OCI-LY3 (cell line): Measurements from ENCODE around the gene NBEAL2.

Experiments used
- H2AFZ ChIP-seq: fragments of 200-600, 300-600 bp; shearing (Covaris generic); 2 replicates; pipeline ENCODE4 v1.6.0; 2014; ENCODE audit warnings: antibody characterized with exemption, low read depth, low read length
- H3K27ac ChIP-seq: fragments of 200-600, 300-600 bp; sonication (generic); 2 replicates; pipeline ENCODE4 v1.5.1; 2014; ENCODE audit warnings: mild to moderate bottlenecking, low read length, moderate library complexity, mixed read lengths
- H3K27me3 ChIP-seq: fragments of 200-600, 300-600 bp; sonication (generic); 2 replicates; pipeline ENCODE4 v1.6.1; 2014; ENCODE audit warnings: low read depth, low read length, mixed read lengths
- H3K36me3 ChIP-seq: fragments of 200-600, 300-600 bp; sonication (generic); replicated peaks from 2 replicates; pipeline ENCODE3; 2014; ENCODE audit warnings: low read depth, low read length, mixed read lengths
- H3K4me1 ChIP-seq: fragments of 300-600, 200-600 bp; sonication (generic); 2 replicates; pipeline ENCODE4 v1.6.1; 2014; ENCODE audit warnings: low read length, mixed read lengths
- H3K4me2 ChIP-seq: fragments of 200-600, 300-600 bp; sonication (generic); 2 replicates; pipeline ENCODE4 v1.6.1; 2014; ENCODE audit warnings: low read length, mixed read lengths
- H3K4me3 ChIP-seq: fragments of 300-600, 200-600 bp; sonication (generic); 2 replicates; pipeline ENCODE4 v1.5.1; 2014; ENCODE audit warnings: antibody characterized with exemption, mild to moderate bottlenecking, low read length, moderate library complexity
- H3K79me2 ChIP-seq: fragments of 300-600, 200-600 bp; shearing (Covaris generic); 2 replicates; pipeline ENCODE4 v1.6.1; 2014; ENCODE audit warnings: mild to moderate bottlenecking, low read length, mixed read lengths
- H3K9ac ChIP-seq: fragments of 300-600, 200-600 bp; shearing (Covaris generic); 2 replicates; pipeline ENCODE4 v1.6.0; 2014; ENCODE audit warnings: mild to moderate bottlenecking, low read length, moderate library complexity
- H3K9me3 ChIP-seq: fragments of 200-600, 300-600 bp; shearing (Covaris generic); 2 replicates; pipeline ENCODE4 v1.6.1; 2014; ENCODE audit warnings: low read length, mixed read lengths; ENCODE audit not compliant: insufficient read depth
- H4K20me1 ChIP-seq: fragments of 200-600, 300-600 bp; sonication (generic); 2 replicates; pipeline ENCODE4 v1.6.1; 2016; ENCODE audit warnings: low read length, mixed read lengths; ENCODE audit not compliant: insufficient read depth
- EZH2phosphoT487 ChIP-seq: fragments of 200-600 bp; shearing (Covaris generic); IDR thresholded peaks from 2 replicates; pipeline ENCODE4 v1.6.1; 2018; ENCODE audit warnings: antibody characterized with exemption, mixed run types, low read depth
- TF ChIP-seq, protein P1 (sequence below): fragments of 200-600, 300-600 bp; sonication (generic); IDR thresholded peaks from 2 replicates; pipeline ENCODE4 v1.5.1; 2014; ENCODE audit warnings: antibody characterized with exemption, low read length, low read depth

NBEAL2 gene

DNA sequence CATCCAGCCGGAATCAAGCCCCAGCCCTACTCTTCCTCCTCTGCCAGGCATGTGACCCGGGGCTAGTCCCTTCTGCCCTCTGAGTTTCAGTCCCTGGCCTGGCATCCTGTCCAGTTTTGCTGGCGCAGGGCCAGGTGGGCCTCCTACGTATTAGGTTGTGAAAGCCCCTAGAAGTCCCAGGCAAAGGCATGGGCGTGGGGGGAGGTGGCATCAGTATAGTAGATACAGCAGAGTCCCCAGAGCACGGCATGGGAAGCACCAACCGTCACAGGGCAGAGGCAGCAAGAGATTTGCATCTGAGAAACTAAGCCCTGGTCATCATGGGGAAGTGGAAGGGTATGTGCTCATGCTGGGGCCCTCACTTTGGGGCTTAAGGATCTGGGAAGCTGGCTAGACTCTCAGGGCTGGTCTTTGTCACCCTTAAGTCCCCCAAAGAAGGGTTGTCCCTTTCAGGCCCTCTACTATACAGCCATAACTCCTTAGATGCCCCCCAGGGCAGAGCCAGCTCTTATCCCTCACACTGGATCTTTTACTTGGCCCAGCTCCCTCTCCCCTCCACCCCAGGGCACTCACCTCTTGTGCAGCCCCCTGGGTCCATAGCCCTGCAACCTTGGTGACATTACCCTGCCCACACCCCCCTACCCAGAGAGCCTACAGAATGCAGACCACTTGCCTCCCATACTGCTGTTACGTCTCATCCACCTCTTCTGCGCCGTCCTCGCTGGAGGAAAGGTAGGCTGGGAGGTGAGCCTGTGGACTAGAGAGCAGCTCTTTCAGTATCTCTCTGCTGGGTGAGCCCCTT is 11.3 kb downstream of the NBEAL2 start:
- Histone ChIP-seq H3K4me1 (peaks cover 51% of the 10 kb centered on the region), H3K4me2 (peak overlapping the region; percentile 60), H3K9ac (peak overlapping the region; percentile 59; the same call in 1 of the 2 replicates), H3K79me2 (peaks cover 21% of the 10 kb centered on the region), H3K4me3 (peak overlapping the region; percentile 31), H3K9me3 (no peaks in the 10 kb centered on the region), H3K27ac (peak overlapping the region; percentile 75), H3K27me3 (no peaks in the 10 kb centered on the region), H4K20me1 (no peaks in the 10 kb centered on the region), H3K36me3 (peaks cover 30% of the 10 kb centered on the region), H2AFZ (no peak overlapping the region)
- no peak for TF ChIP-seq EZH2phosphoT487
- TF ChIP-seq, protein P1, sequence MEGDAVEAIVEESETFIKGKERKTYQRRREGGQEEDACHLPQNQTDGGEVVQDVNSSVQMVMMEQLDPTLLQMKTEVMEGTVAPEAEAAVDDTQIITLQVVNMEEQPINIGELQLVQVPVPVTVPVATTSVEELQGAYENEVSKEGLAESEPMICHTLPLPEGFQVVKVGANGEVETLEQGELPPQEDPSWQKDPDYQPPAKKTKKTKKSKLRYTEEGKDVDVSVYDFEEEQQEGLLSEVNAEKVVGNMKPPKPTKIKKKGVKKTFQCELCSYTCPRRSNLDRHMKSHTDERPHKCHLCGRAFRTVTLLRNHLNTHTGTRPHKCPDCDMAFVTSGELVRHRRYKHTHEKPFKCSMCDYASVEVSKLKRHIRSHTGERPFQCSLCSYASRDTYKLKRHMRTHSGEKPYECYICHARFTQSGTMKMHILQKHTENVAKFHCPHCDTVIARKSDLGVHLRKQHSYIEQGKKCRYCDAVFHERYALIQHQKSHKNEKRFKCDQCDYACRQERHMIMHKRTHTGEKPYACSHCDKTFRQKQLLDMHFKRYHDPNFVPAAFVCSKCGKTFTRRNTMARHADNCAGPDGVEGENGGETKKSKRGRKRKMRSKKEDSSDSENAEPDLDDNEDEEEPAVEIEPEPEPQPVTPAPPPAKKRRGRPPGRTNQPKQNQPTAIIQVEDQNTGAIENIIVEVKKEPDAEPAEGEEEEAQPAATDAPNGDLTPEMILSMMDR, result no peak

DNA sequence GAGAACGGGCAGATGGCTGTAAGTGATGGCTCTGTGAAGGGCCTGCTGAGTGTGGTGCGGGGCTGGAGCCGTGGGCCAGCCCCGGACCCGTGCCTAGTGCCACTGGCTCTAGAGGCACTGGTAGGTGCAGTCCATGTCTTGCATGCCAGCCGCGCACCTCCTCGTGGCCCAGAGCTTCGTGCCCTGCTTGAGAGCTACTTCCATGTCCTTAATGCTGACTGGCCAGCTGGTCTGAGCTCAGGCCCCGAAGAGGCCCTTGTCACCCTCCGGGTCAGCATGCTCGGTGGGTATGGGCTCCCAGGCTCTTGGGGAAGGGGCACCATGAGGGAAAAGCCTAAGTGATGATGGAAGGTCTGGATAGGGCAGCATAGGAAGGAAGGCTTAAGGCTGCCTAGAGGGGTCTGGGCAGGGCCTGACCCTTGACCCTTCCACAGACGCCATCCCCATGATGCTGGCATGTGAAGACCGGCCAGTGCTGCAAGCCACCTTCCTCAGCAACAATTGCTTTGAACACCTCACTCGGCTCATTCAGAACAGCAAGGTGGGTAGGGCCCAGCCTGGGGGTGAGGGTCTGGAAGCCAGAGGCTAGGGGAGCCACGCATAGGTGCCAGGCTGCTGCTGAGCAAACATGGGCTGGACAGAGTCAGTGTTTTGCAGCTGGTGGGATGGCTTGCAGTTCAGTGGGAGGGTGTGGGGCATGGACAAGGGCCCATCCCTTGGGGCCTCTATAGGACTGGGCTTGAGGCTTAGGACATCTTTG is 12.1 kb downstream of the NBEAL2 start:
- peaks cover 44% of the 10 kb centered on the region for H3K4me1 ChIP-seq
- no peak overlapping the region for H3K4me3 ChIP-seq
- H3K4me2 ChIP-seq, result peak overlapping the region; percentile 60
- TF ChIP-seq, protein P1, result no peak
- TF ChIP-seq EZH2phosphoT487, result no peak
- H3K27ac ChIP-seq, result peak overlapping the region; percentile 75
- peaks cover 13% of the 10 kb centered on the region for H3K79me2 ChIP-seq
- no peaks in the 10 kb centered on the region for H3K9me3 ChIP-seq
- H4K20me1 ChIP-seq, result no peaks in the 10 kb centered on the region
- H3K36me3 ChIP-seq, result peaks cover 30% of the 10 kb centered on the region
- H2AFZ ChIP-seq, result no peak overlapping the region
- H3K27me3 ChIP-seq, result no peaks in the 10 kb centered on the region
- peak overlapping the region; percentile 59; the same call in 1 of the 2 replicates for H3K9ac ChIP-seq

DNA sequence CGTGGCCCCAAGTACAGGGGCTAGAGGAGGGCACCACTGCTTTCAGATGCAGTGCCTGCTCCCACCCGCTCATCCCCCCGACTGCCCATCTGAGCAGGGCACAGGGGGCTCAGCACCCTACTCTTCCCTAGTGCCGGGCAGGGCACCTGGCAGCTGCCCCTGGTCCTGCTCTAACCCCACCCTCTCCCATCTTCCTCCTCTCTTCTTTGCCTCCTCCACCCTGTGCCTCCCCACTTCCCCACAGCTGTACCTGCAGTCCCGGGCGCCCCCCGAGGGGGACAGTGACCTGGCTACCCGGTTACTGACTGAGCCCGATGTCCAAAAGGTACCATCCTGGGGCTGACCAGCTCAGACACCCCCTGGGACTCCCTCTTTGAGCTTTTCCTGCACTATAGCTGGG is 12.8 kb downstream of the NBEAL2 start:
- Histone ChIP-seq H3K4me3 (no peak overlapping the region), H3K36me3 (peaks cover 30% of the 10 kb centered on the region), H3K9ac (no peak overlapping the region), H4K20me1 (no peaks in the 10 kb centered on the region), H3K4me1 (peaks cover 38% of the 10 kb centered on the region), H3K4me2 (no peak overlapping the region), H3K27ac (no peak overlapping the region), H3K27me3 (no peaks in the 10 kb centered on the region), H2AFZ (no peak overlapping the region), H3K79me2 (peaks cover 7% of the 10 kb centered on the region), H3K9me3 (no peaks in the 10 kb centered on the region)
- TF ChIP-seq, protein P1, result no peak
- no peak for TF ChIP-seq EZH2phosphoT487

DNA sequence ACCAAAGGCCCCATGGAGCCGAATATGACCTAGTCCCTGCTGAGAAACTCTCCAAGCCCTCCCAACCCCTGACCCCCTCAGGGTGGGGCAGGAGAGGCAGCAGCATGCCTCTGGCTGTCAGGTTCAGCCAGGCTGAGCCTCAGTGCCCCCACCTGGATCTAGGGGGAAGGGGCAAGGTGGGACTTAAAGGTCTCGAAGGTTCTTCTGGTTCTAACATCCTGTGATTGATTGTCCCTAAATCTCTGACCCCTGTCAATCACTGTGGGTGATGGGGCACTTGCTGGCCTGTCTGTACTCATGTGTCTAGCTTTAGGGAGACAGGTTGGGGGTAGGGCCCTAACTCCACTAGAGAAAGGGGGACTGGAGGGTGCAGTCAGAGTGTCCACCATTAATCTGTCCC is 13.8 kb downstream of the NBEAL2 start:
- no peak overlapping the region for H3K27ac ChIP-seq
- H3K9ac ChIP-seq, result no peak overlapping the region
- H4K20me1 ChIP-seq, result no peaks in the 10 kb centered on the region
- H3K27me3 ChIP-seq, result no peaks in the 10 kb centered on the region
- peaks cover 28% of the 10 kb centered on the region for H3K4me1 ChIP-seq
- H3K9me3 ChIP-seq, result no peaks in the 10 kb centered on the region
- TF ChIP-seq, protein P1, result no peak
- no peak for TF ChIP-seq EZH2phosphoT487
- no peaks in the 10 kb centered on the region for H3K79me2 ChIP-seq
- no peak overlapping the region for H3K4me2 ChIP-seq
- peaks cover 38% of the 10 kb centered on the region for H3K36me3 ChIP-seq
- no peak overlapping the region for H3K4me3 ChIP-seq
- H2AFZ ChIP-seq, result no peak overlapping the region
